ENCODE measurements around the gene SUMO3. TPM values are rescaled to one million over a fixed set of nuclear protein-coding genes. Genes with fewer than 3 reads are reported as not detected.
"Not testable (repeated sequence)": the region's sequence is repeated elsewhere in the genome, so short reads cannot be mapped to it uniquely, and the experiment has no call there.

The SUMO3 gene
- total RNA-seq, 2 experiments from 2014 or later = 86.5 to 89.0 TPM

GRCh38 chr21:44832516-44833255, 14.8 kb upstream of the SUMO3 start:
- H3K4me1 Mint-ChIP-seq; CTCF ChIA-PET; H3K4me3 Mint-ChIP-seq; H3K36me3 Mint-ChIP-seq (ENCODE audit: low read depth); DNase-seq; H3K27ac Mint-ChIP-seq: not testable (repeated sequence)
- POLR2A ChIA-PET = interaction anchor here (0.7 kb wide), 1 partner anchor 31 kb away, joined by 4 read pairs; the partner anchor contains the start of gene UBE2G2
- Mint-ChIP-seq H3K9me3 (peaks cover 17% of the 10 kb centered on the region), H3K27me3 (peaks cover 22% of the 10 kb centered on the region)

- ChIA-PET CTCF (no interaction called here), POLR2A (no interaction called here)
- peaks cover 24% of the 10 kb centered on the region for H3K9me3 Mint-ChIP-seq
- H3K36me3 Mint-ChIP-seq (ENCODE audit: low read depth) = peaks cover 4% of the 10 kb centered on the region
- peaks cover 28% of the 10 kb centered on the region for H3K27me3 Mint-ChIP-seq
- no peak for DNase-seq
- no peak overlapping the region for H3K27ac Mint-ChIP-seq
- H3K4me1 Mint-ChIP-seq = peaks cover 4% of the 10 kb centered on the region
- no peak overlapping the region for H3K4me3 Mint-ChIP-seq
Measured at GRCh38 chr21:44831227-44831860, 13.5 kb upstream of the SUMO3 start.

- H3K9me3 Mint-ChIP-seq = peaks cover 24% of the 10 kb centered on the region
- H3K27me3 Mint-ChIP-seq = peaks cover 33% of the 10 kb centered on the region
- H3K36me3 Mint-ChIP-seq (ENCODE audit: low read depth) = peaks cover 4% of the 10 kb centered on the region
- H3K4me1 Mint-ChIP-seq = peaks cover 4% of the 10 kb centered on the region
- ChIA-PET CTCF (no interaction called here), POLR2A (no interaction called here)
- H3K27ac Mint-ChIP-seq = no peak overlapping the region
- H3K4me3 Mint-ChIP-seq = no peak overlapping the region
- DNase-seq = no peak
Measured at GRCh38 chr21:44829507-44830092, 11.7 kb upstream of the SUMO3 start.

- Mint-ChIP-seq H3K4me1 (peaks cover 4% of the 10 kb centered on the region), H3K9me3 (peaks cover 27% of the 10 kb centered on the region), H3K27ac (no peak overlapping the region), H3K4me3 (no peak overlapping the region), H3K36me3 (ENCODE audit: low read depth) (peaks cover 7% of the 10 kb centered on the region), H3K27me3 (peaks cover 33% of the 10 kb centered on the region)
- POLR2A ChIA-PET = interaction anchor here (0.6 kb wide), 1 partner anchor 19 kb away, joined by 3 read pairs; no protein-coding TSS in a partner anchor
- CTCF ChIA-PET = interaction anchor here (0.7 kb wide), 1 partner anchor 457 kb away, joined by 4 read pairs; no protein-coding TSS in a partner anchor
- DNase-seq = no peak
Measured at GRCh38 chr21:44828362-44829056, 10.6 kb upstream of the SUMO3 start.

GRCh38 chr21:44823179-44823660, 5.4 kb upstream of the SUMO3 start:
- peaks cover 4% of the 10 kb centered on the region for H3K4me1 Mint-ChIP-seq
- POLR2A ChIA-PET = no interaction called here
- CTCF ChIA-PET = interaction anchor here (1.3 kb wide), 1 partner anchor 24 kb away, joined by 3 read pairs; no protein-coding TSS in a partner anchor

GRCh38 chr21:44822484-44823178, 4.8 kb upstream of the SUMO3 start:
- no peak for DNase-seq
- Mint-ChIP-seq H3K4me1 (peaks cover 4% of the 10 kb centered on the region), H3K27me3 (peaks cover 16% of the 10 kb centered on the region), H3K9me3 (peaks cover 26% of the 10 kb centered on the region), H3K27ac (no peak overlapping the region), H3K4me3 (no peak overlapping the region), H3K36me3 (ENCODE audit: low read depth) (peaks cover 20% of the 10 kb centered on the region)
- POLR2A ChIA-PET = no interaction called here
- CTCF ChIA-PET = interaction anchor here (1.3 kb wide), 1 partner anchor 24 kb away, joined by 3 read pairs; no protein-coding TSS in a partner anchor

More at GRCh38 chr21:44823179-44823660, 5.4 kb upstream of the SUMO3 start:
- peaks cover 22% of the 10 kb centered on the region for H3K27me3 Mint-ChIP-seq
- H3K4me3 Mint-ChIP-seq = no peak overlapping the region
- no peak overlapping the region for H3K27ac Mint-ChIP-seq
- DNase-seq = no peak
- H3K9me3 Mint-ChIP-seq = peaks cover 31% of the 10 kb centered on the region
- peaks cover 22% of the 10 kb centered on the region for H3K36me3 Mint-ChIP-seq (ENCODE audit: low read depth)

GRCh38 chr21:44820851-44821250, 3.0 kb upstream of the SUMO3 start:
- ChIA-PET CTCF (no interaction called here), POLR2A (interaction anchor here (0.9 to 3.1 kb wide), 2 partner anchors 52 to 54 kb away, joined by 3 to 17 read pairs; partner anchors contain the start of gene PTTG1IP)
- no peak for DNase-seq
- Mint-ChIP-seq H3K36me3 (ENCODE audit: low read depth) (peaks cover 23% of the 10 kb centered on the region), H3K4me3 (no peak overlapping the region), H3K27me3 (peaks cover 5% of the 10 kb centered on the region), H3K4me1 (peaks cover 18% of the 10 kb centered on the region), H3K27ac (no peak overlapping the region), H3K9me3 (peaks cover 20% of the 10 kb centered on the region)

GRCh38 chr21:44819283-44820243, 1.7 kb upstream of the SUMO3 start:
- DNase-seq = no peak
- Mint-ChIP-seq H3K4me3 (peak overlapping the region; percentile 58), H3K4me1 (peaks cover 22% of the 10 kb centered on the region), H3K36me3 (ENCODE audit: low read depth) (peaks cover 23% of the 10 kb centered on the region), H3K27me3 (peaks cover 5% of the 10 kb centered on the region), H3K27ac (peak overlapping the region; percentile 31), H3K9me3 (peaks cover 20% of the 10 kb centered on the region)
- POLR2A ChIA-PET = interaction anchor here (1.0 to 3.1 kb wide), 3 partner anchors 18 to 54 kb away, joined by 3 to 17 read pairs (median 15); partner anchors contain the start of genes PTTG1IP and UBE2G2
- CTCF ChIA-PET = no interaction called here

GRCh38 chr21:44818640-44819011, 764 bp upstream of the SUMO3 start:
- Mint-ChIP-seq H3K36me3 (ENCODE audit: low read depth) (peaks cover 21% of the 10 kb centered on the region), H3K9me3 (peaks cover 18% of the 10 kb centered on the region), H3K4me1 (peaks cover 22% of the 10 kb centered on the region), H3K27ac (no peak overlapping the region), H3K4me3 (peak overlapping the region; percentile 58), H3K27me3 (peaks cover 5% of the 10 kb centered on the region)
- ChIA-PET CTCF (no interaction called here), POLR2A (interaction anchor here (1.0 to 3.1 kb wide), 3 partner anchors 17 to 54 kb away, joined by 3 to 17 read pairs (median 15); partner anchors contain the start of genes PTTG1IP and UBE2G2)
- no peak for DNase-seq

- Mint-ChIP-seq H3K9me3 (peaks cover 9% of the 10 kb centered on the region), H3K36me3 (ENCODE audit: low read depth) (peaks cover 16% of the 10 kb centered on the region), H3K4me3 (peak overlapping the region; percentile 68), H3K27me3 (peaks cover 5% of the 10 kb centered on the region), H3K27ac (no peak overlapping the region), H3K4me1 (peaks cover 23% of the 10 kb centered on the region)
- ChIA-PET POLR2A (interaction anchor here (0.6 to 2.3 kb wide), 9 partner anchors 11 to 479 kb away, joined by 3 to 15 read pairs (median 5); partner anchors contain the start of genes CFAP410, PTTG1IP and UBE2G2), CTCF (interaction anchor here (1.0 kb wide), 4 partner anchors 17 to 75 kb away, joined by 3 to 18 read pairs (median 4); partner anchors contain the start of genes PTTG1IP and UBE2G2)
- DNase-seq = peak; percentile 95
Measured at GRCh38 chr21:44817506-44817880, 369 bp downstream of the SUMO3 start.

All from activated CD4-positive, alpha-beta memory T cell treated with anti-CD3 and anti-CD28 coated beads, Interleukin-2, amount 10 ng/mL, durations not matched to agents 7 days and 5 days (primary cell).